Measurements from ENCODE around the gene CEP128. TPM values are rescaled to one million over a fixed set of nuclear protein-coding genes. Genes with fewer than 3 reads are reported as not detected.

The CEP128 gene
- total and polyA plus RNA-seq, 2 donors from 2014 or later = 0.43 to 9.0 TPM

DNA sequence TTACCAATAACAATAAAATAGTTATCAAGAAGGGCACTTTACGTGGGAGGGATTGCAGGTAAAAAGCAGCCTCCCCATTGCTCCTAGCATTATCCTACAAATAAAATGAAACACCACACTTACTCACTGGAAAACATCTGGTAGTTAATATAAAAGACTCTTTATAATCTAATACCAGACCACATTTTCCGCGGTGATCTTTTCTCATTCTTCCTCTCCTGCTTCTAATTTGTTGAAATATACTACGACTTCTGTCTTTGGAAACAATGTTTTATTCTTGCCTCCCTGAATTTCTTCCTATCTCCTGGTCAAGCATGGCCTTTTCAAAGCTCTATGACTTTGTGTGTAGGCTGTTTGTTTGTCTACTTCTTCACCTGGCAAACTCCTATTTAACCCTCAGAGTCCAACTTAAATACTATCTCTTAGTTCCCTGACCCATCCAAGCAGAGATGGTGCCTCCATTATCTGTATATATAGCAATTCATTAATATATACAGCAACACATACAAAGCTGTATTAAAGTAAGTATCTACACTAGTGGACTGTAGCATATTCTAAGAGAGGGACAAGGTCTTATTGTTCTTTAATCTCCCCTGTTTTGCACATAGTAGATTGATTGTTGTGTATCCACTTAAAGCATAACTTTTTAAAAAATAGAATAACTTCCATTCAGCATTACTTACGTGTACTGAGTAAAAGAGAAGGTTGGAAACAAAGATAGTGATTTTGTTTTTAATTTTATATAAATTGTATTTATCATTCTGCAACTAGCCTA is 228.3 kb downstream of the CEP128 start:
- no peaks in the 10 kb centered on the region for H3K4me1 ChIP-seq (ENCODE audit: control insufficient read depth in 2 of 3, insufficient read depth in 2 of 3, low read depth in 1 of 3, low read length in 3 of 3)
- no peak overlapping the region for H3K4me3 ChIP-seq (ENCODE audit: low read length in 3 of 3)
- intact Hi-C loops (cut with DNase I) = no loop called here
- DNase-seq = no peak
- H3K9me3 ChIP-seq (ENCODE audit: control insufficient read depth in 2 of 3, insufficient read depth in 1 of 3, low read length in 3 of 3) = no peaks in the 10 kb centered on the region
- no peak overlapping the region for H3K9ac ChIP-seq (ENCODE audit: low read length in 3 of 3)
- no peaks in the 10 kb centered on the region for H3K27me3 ChIP-seq (ENCODE audit: control insufficient read depth, insufficient read depth, low read length)
- H3K27ac ChIP-seq (ENCODE audit: low read depth in 2 of 2, low read length in 2 of 2) = no peak overlapping the region
- H3K36me3 ChIP-seq (ENCODE audit: control insufficient read depth in 2 of 3, insufficient read depth in 3 of 3, low read length in 3 of 3) = no peaks in the 10 kb centered on the region
- no peak for TF ChIP-seq CTCF (IDR thresholded peaks at IDR 0.05; ENCODE audit: borderline replicate concordance, extremely low read depth, insufficient read depth)
- FAIRE-seq = no peak

DNA sequence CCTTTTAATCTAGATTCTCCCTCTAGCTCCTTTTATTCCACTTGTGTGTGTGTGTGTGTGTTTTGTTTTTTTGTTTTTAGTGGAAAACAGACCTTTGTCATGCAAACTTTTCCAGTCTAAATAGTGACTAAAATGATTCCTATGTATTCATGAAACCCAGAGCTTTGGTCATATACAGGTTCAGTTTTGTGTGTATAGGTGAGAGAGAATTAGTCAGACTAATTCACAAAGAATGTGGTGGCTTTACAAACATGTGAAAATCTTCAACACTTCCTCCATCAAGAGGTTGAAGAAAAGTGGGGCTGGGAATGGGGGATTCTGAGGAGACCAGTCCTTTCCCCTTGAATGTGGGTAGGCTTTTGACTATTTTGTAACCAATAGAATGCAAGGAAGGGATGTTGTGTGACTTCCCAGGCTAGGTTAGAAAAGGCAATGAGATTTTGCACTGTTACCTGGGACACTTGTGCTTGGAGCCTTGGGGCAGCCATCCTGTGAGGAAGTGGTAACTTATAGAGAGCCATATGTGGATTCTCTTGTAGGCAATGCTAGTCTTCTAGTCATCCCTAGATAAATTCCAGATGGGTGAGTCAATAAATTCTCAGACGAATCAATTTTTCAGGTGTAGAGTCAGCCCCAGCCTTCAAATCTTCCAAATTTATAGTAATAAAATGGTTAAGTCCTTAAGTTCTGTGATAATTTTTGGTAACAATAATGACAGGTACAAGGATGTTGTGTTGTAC is 236.1 kb downstream of the CEP128 start:
- no peak for FAIRE-seq
- intact Hi-C loops (cut with DNase I) = no loop called here
- no peak overlapping the region for H3K27ac ChIP-seq (ENCODE audit: low read depth in 2 of 2, low read length in 2 of 2)
- H3K4me1 ChIP-seq (ENCODE audit: control insufficient read depth in 2 of 3, insufficient read depth in 2 of 3, low read depth in 1 of 3, low read length in 3 of 3) = no peaks in the 10 kb centered on the region
- no peak for TF ChIP-seq CTCF (IDR thresholded peaks at IDR 0.05; ENCODE audit: borderline replicate concordance, extremely low read depth, insufficient read depth)
- no peaks in the 10 kb centered on the region for H3K36me3 ChIP-seq (ENCODE audit: control insufficient read depth in 2 of 3, insufficient read depth in 3 of 3, low read length in 3 of 3)
- H3K4me3 ChIP-seq (ENCODE audit: low read length in 3 of 3) = no peak overlapping the region
- no peak overlapping the region for H3K9ac ChIP-seq (ENCODE audit: low read length in 3 of 3)
- no peak for DNase-seq
- no peaks in the 10 kb centered on the region for H3K27me3 ChIP-seq (ENCODE audit: control insufficient read depth, insufficient read depth, low read length)
- no peaks in the 10 kb centered on the region for H3K9me3 ChIP-seq (ENCODE audit: control insufficient read depth in 2 of 3, insufficient read depth in 1 of 3, low read length in 3 of 3)

GRCh38 chr14:80700601-80701000 is 240.9 kb downstream of the CEP128 start:
- Histone ChIP-seq H3K36me3 (ENCODE audit: control insufficient read depth in 2 of 3, insufficient read depth in 3 of 3, low read length in 3 of 3) (no peaks in the 10 kb centered on the region), H3K4me1 (ENCODE audit: control insufficient read depth in 2 of 3, insufficient read depth in 2 of 3, low read depth in 1 of 3, low read length in 3 of 3) (no peaks in the 10 kb centered on the region), H3K27ac (ENCODE audit: low read depth in 2 of 2, low read length in 2 of 2) (no peak overlapping the region), H3K9me3 (ENCODE audit: control insufficient read depth in 2 of 3, insufficient read depth in 1 of 3, low read length in 3 of 3) (no peaks in the 10 kb centered on the region), H3K4me3 (ENCODE audit: low read length in 3 of 3) (no peak overlapping the region), H3K27me3 (ENCODE audit: control insufficient read depth, insufficient read depth, low read length) (no peaks in the 10 kb centered on the region), H3K9ac (ENCODE audit: low read length in 3 of 3) (no peak overlapping the region)
- no peak for DNase-seq
- no peak for TF ChIP-seq CTCF (IDR thresholded peaks at IDR 0.05; ENCODE audit: borderline replicate concordance, extremely low read depth, insufficient read depth)
- intact Hi-C loops (cut with DNase I) = no loop called here
- no peak for FAIRE-seq
